ENCODE data around the gene NXNL1. TPM values are rescaled to one million over a fixed set of nuclear protein-coding genes. Genes with fewer than 3 reads are reported as not detected.

Gene NXNL1
- total RNA-seq, 2 experiments from 2014 or later, result not detected

DNA sequence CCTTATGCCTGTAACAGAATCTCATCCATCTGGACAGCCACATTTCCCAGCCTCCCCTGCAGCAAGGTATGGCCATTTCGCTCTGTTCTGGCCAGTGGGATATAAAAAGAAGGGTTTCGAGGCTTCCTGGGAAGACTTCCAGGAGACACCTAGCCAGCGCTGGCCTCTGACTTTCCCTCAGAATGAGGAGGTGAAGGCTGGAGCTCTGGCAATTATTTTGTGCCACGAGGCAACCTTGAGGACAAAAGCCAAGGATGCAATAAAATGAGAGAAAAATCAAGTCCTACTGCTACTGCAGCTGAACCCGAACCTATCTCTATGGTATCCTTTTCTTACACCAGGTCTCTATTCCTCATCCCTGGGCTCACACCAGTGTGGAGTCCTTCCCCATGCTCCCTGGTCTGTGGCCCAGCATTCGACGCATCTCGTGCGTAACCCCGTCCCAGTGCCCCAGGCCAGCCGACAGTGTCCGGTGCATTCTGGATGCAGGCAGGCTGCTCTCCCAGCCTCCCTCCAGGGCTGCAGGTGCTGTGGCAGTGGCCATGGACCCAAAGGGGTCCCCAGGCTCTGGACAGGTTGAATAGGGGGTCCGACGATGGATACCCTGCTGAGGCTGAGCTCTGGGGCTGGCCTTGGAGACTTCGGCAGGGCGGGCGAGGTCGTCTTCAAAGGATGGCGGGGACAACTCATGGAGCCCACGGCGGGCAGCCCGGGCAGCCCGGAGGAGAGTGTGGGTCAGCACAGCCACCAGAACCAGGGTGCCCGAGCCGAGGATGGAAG lies 24.4 kb downstream of the NXNL1 start:
- Histone ChIP-seq H2AFZ (ENCODE audit: low read length) (no peak overlapping the region), H4K20me1 (ENCODE audit: insufficient read depth, low read length) (no peaks in the 10 kb centered on the region), H3K27ac (ENCODE audit: low read depth, low read length, poor library complexity, severe bottlenecking) (no peak overlapping the region), H3K79me2 (ENCODE audit: insufficient read depth, low read depth, low read length) (no peaks in the 10 kb centered on the region), H3K4me2 (ENCODE audit: low read length) (no peak overlapping the region), H3K4me1 (ENCODE audit: insufficient read depth, low read length, poor library complexity, severe bottlenecking) (no peaks in the 10 kb centered on the region), H3K9me2 (ENCODE audit: insufficient read depth, low read length) (no peaks in the 10 kb centered on the region), H3K36me3 (ENCODE audit: insufficient read depth, low read length) (no peaks in the 10 kb centered on the region), H3K9me3 (ENCODE audit: low read length) (peaks cover under 1% of the 10 kb centered on the region; the same call in 1 of the 2 replicates), H3K4me3 (ENCODE audit: low read depth, low read length, poor library complexity, severe bottlenecking) (no peak overlapping the region)
- intact Hi-C loops (cut with micrococcal nuclease; ENCODE audit: unreplicated experiment), result no loop called here
- DNase-seq (ENCODE audit: low spot score), result no peak
- TF ChIP-seq, protein P1, sequence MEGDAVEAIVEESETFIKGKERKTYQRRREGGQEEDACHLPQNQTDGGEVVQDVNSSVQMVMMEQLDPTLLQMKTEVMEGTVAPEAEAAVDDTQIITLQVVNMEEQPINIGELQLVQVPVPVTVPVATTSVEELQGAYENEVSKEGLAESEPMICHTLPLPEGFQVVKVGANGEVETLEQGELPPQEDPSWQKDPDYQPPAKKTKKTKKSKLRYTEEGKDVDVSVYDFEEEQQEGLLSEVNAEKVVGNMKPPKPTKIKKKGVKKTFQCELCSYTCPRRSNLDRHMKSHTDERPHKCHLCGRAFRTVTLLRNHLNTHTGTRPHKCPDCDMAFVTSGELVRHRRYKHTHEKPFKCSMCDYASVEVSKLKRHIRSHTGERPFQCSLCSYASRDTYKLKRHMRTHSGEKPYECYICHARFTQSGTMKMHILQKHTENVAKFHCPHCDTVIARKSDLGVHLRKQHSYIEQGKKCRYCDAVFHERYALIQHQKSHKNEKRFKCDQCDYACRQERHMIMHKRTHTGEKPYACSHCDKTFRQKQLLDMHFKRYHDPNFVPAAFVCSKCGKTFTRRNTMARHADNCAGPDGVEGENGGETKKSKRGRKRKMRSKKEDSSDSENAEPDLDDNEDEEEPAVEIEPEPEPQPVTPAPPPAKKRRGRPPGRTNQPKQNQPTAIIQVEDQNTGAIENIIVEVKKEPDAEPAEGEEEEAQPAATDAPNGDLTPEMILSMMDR (conservative IDR thresholded peaks at IDR 0.05; ENCODE audit: low read length), result no peak
- TF ChIP-seq EZH2phosphoT487 (IDR thresholded peaks at IDR 0.05; ENCODE audit: borderline replicate concordance, low read depth, low read length), result no peak
- ChIA-PET POLR2A (no interaction called here), CTCF (ENCODE audit: unreplicated experiment) (no interaction called here)
- BruUV-seq (replicated peaks), result no TSS peak

DNA sequence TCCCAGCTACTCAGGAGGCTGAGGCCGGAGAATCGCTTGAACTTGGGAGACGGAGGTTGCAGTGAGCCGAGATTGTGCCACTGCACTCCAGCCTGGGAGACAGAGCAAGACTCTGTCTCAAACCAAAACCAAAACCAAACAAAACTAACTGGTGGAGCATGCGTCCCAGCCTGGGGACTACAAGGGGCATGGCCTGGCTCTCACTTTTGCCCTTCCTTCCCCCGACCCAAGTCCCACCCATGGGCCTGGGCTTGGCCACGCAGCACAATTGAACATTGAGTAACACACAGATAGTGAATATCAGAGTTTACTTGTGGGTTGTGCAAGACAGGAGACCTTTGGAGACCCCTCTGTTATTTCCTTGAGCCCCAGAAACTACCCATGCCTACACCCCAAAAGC lies 25.5 kb downstream of the NXNL1 start:
- Histone ChIP-seq H3K4me3 (ENCODE audit: low read depth, low read length, poor library complexity, severe bottlenecking) (no peak overlapping the region), H4K20me1 (ENCODE audit: insufficient read depth, low read length) (no peaks in the 10 kb centered on the region), H3K36me3 (ENCODE audit: insufficient read depth, low read length) (no peaks in the 10 kb centered on the region), H3K79me2 (ENCODE audit: insufficient read depth, low read depth, low read length) (no peaks in the 10 kb centered on the region), H3K9me3 (ENCODE audit: low read length) (no peaks in the 10 kb centered on the region), H3K9me2 (ENCODE audit: insufficient read depth, low read length) (no peaks in the 10 kb centered on the region), H2AFZ (ENCODE audit: low read length) (no peak overlapping the region), H3K27ac (ENCODE audit: low read depth, low read length, poor library complexity, severe bottlenecking) (no peak overlapping the region), H3K4me1 (ENCODE audit: insufficient read depth, low read length, poor library complexity, severe bottlenecking) (no peaks in the 10 kb centered on the region), H3K4me2 (ENCODE audit: low read length) (no peak overlapping the region)
- CTCF ChIA-PET (ENCODE audit: unreplicated experiment), result no interaction called here
- intact Hi-C loops (cut with micrococcal nuclease; ENCODE audit: unreplicated experiment), result no loop called here
- TF ChIP-seq EZH2phosphoT487 (IDR thresholded peaks at IDR 0.05; ENCODE audit: borderline replicate concordance, low read depth, low read length), result no peak
- TF ChIP-seq, protein P1 (conservative IDR thresholded peaks at IDR 0.05; ENCODE audit: low read length), result no peak
- DNase-seq (ENCODE audit: low spot score), result no peak
- BruUV-seq (replicated peaks), result no TSS peak
- POLR2A ChIA-PET, result no interaction called here

GRCh38 chr19:17431417-17431816 lies 29.3 kb downstream of the NXNL1 start:
- POLR2A ChIA-PET, result interaction anchor here (0.5 kb wide), 1 partner anchor 141 kb away, joined by 3 read pairs; no protein-coding TSS in a partner anchor
- Histone ChIP-seq H3K4me3 (ENCODE audit: low read depth, low read length, poor library complexity, severe bottlenecking) (no peak overlapping the region), H2AFZ (ENCODE audit: low read length) (no peak overlapping the region), H4K20me1 (ENCODE audit: insufficient read depth, low read length) (no peaks in the 10 kb centered on the region), H3K4me1 (ENCODE audit: insufficient read depth, low read length, poor library complexity, severe bottlenecking) (peaks cover 3% of the 10 kb centered on the region), H3K9me3 (ENCODE audit: low read length) (no peaks in the 10 kb centered on the region), H3K36me3 (ENCODE audit: insufficient read depth, low read length) (no peaks in the 10 kb centered on the region), H3K9me2 (ENCODE audit: insufficient read depth, low read length) (no peaks in the 10 kb centered on the region), H3K79me2 (ENCODE audit: insufficient read depth, low read depth, low read length) (no peaks in the 10 kb centered on the region), H3K27ac (ENCODE audit: low read depth, low read length, poor library complexity, severe bottlenecking) (no peak overlapping the region), H3K4me2 (ENCODE audit: low read length) (no peak overlapping the region)
- TF ChIP-seq, protein P1 (conservative IDR thresholded peaks at IDR 0.05; ENCODE audit: low read length), result no peak
- CTCF ChIA-PET (ENCODE audit: unreplicated experiment), result no interaction called here
- no peak for DNase-seq (ENCODE audit: low spot score)
- no TSS peak for BruUV-seq (replicated peaks)
- intact Hi-C loops (cut with micrococcal nuclease; ENCODE audit: unreplicated experiment), result no loop called here

Data from OCI-LY7 (cell line).